ENCODE results near the gene GSN.

DNA sequence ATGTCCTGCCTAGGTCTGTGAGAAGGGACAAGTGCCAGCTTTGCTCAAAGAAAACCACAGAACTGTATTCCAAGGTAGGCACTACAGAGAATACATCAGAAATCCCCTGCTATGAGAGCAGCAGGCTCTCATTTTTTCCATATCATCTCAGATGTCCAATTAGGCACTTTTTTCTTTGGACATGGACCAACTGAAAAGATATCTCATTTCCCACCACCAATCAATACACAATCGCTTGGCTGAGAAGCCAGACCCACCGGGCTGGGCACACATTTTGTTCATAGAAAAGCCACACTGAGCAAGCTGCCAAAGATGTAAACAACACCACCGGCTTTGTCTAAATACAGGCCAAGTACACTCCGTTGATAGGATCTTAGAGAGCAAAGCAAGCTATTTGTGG is 76.2 kb downstream of the GSN start:
- TF ChIP-seq, protein P1, sequence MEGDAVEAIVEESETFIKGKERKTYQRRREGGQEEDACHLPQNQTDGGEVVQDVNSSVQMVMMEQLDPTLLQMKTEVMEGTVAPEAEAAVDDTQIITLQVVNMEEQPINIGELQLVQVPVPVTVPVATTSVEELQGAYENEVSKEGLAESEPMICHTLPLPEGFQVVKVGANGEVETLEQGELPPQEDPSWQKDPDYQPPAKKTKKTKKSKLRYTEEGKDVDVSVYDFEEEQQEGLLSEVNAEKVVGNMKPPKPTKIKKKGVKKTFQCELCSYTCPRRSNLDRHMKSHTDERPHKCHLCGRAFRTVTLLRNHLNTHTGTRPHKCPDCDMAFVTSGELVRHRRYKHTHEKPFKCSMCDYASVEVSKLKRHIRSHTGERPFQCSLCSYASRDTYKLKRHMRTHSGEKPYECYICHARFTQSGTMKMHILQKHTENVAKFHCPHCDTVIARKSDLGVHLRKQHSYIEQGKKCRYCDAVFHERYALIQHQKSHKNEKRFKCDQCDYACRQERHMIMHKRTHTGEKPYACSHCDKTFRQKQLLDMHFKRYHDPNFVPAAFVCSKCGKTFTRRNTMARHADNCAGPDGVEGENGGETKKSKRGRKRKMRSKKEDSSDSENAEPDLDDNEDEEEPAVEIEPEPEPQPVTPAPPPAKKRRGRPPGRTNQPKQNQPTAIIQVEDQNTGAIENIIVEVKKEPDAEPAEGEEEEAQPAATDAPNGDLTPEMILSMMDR (conservative IDR thresholded peaks at IDR 0.05) = no peak
- TF ChIP-seq ZFX (IDR thresholded peaks at IDR 0.05) = no peak

Data from C4-2B (cell line).